CD4-positive, alpha-beta T cell treated with Interleukin-6 for 4 hours (primary cell): ENCODE data around the gene FNIP2.

Experiments used
- DNase-seq: peaks from one replicate; pipeline ENCODE4 v3.0.0-alpha.2; 2020; ENCODE audit warnings: mixed read lengths

The FNIP2 gene

GRCh38 chr4:158845311-158846041 lies 76.7 kb downstream of the FNIP2 start:
- DNase-seq, result no peak

GRCh38 chr4:158847535-158847934 lies 78.7 kb downstream of the FNIP2 start:
- DNase-seq, result no peak

- DNase-seq, result no peak
Measured at GRCh38 chr4:158849681-158850080, 80.9 kb downstream of the FNIP2 start.

GRCh38 chr4:158850371-158850770 lies 81.5 kb downstream of the FNIP2 start:
- DNase-seq, result no peak

GRCh38 chr4:158850800-158851644 lies 82.2 kb downstream of the FNIP2 start:
- DNase-seq, result no peak

GRCh38 chr4:158854236-158854635 lies 85.4 kb downstream of the FNIP2 start:
- DNase-seq, result no peak

GRCh38 chr4:158856852-158857251 lies 88.0 kb downstream of the FNIP2 start:
- no peak for DNase-seq

- no peak for DNase-seq
Measured at GRCh38 chr4:158857951-158858350, 89.1 kb downstream of the FNIP2 start.

GRCh38 chr4:158858410-158859199 lies 89.8 kb downstream of the FNIP2 start:
- no peak for DNase-seq

GRCh38 chr4:158859661-158860060 lies 90.8 kb downstream of the FNIP2 start:
- no peak for DNase-seq

GRCh38 chr4:158860856-158861255 lies 92.0 kb downstream of the FNIP2 start:
- DNase-seq, result no peak

- no peak for DNase-seq
Measured at GRCh38 chr4:158861281-158861680, 92.5 kb downstream of the FNIP2 start.

- DNase-seq, result no peak
Measured at GRCh38 chr4:158861766-158862165, 92.9 kb downstream of the FNIP2 start.

- no peak for DNase-seq
Measured at GRCh38 chr4:158863296-158863695, 94.5 kb downstream of the FNIP2 start.

GRCh38 chr4:158865520-158866177 lies 96.8 kb downstream of the FNIP2 start:
- DNase-seq, result no peak

- DNase-seq, result no peak
Measured at GRCh38 chr4:158869001-158869400, 100.2 kb downstream of the FNIP2 start.

GRCh38 chr4:158869761-158870160 lies 100.9 kb downstream of the FNIP2 start:
- DNase-seq, result no peak

- no peak for DNase-seq
Measured at GRCh38 chr4:158870282-158870625, 101.4 kb downstream of the FNIP2 start.

GRCh38 chr4:158870626-158871334 lies 102.0 kb downstream of the FNIP2 start:
- DNase-seq, result no peak

GRCh38 chr4:158871335-158871724 lies 102.5 kb downstream of the FNIP2 start:
- DNase-seq, result no peak

GRCh38 chr4:158873795-158874401 lies 105.1 kb downstream of the FNIP2 start:
- DNase-seq, result no peak

- DNase-seq, result no peak
Measured at GRCh38 chr4:158875026-158875425, 106.2 kb downstream of the FNIP2 start.
